ENCODE measurements around the gene JPH2.

DNA sequence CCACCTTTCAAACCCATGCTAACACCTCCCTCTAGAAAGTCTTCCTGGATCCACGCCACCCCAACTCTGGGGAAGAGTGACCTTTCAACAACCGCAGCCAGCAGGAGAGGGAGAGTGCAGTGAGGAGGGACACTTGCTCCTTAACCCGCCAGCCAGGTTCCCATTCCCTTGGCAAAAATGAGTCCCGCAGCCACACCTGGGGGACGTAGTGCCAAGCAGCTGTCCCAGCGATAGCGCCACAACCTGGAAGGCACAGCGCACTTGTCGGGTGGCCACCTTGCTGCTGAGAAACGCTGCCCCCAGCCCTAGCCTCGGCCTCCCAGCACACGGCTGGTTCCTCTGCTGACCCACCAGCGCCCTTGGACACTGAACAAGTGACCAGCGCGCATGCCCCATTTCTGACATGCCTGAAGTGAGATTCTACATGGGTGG lies 119.3 kb downstream of the JPH2 start:
- no peak for TF ChIP-seq POLR2A (IDR thresholded peaks at IDR 0.05; ENCODE audit: low read depth, low read length)
- no peak for TF ChIP-seq POLR2AphosphoS5 (IDR thresholded peaks at IDR 0.05; ENCODE audit: low read depth, low read length)
